Effector memory CD4-positive, alpha-beta T cell (primary cell): ENCODE results near the gene NR1H4.

Experiments used
- DNase-seq, 3 donors: peaks; one replicate each; pipeline ENCODE4 v3.0.0-alpha.2; 2020
- H3K27ac ChIP-seq: 2 replicates; pipeline ENCODE4 v1.7.0; 2013; ENCODE audit warnings: mild to moderate bottlenecking, low read length, moderate library complexity; ENCODE audit not compliant: insufficient read depth, poor library complexity, severe bottlenecking
- H3K27me3 ChIP-seq: replicated peaks from 2 replicates; pipeline ENCODE4 v1.7.0; 2013; ENCODE audit warnings: mild to moderate bottlenecking, low read length; ENCODE audit not compliant: insufficient read depth, control insufficient read depth, poor library complexity, severe bottlenecking
- H3K36me3 ChIP-seq: 2 replicates; pipeline ENCODE4 v1.7.0; 2013; ENCODE audit warnings: mild to moderate bottlenecking, low read length, moderate library complexity; ENCODE audit not compliant: control insufficient read depth, insufficient read depth
- H3K4me1 ChIP-seq: 2 replicates; pipeline ENCODE4 v1.7.0; 2013; ENCODE audit warnings: low read length, mild to moderate bottlenecking; ENCODE audit not compliant: control insufficient read depth, insufficient read depth, poor library complexity, severe bottlenecking
- H3K4me3 ChIP-seq: 2 replicates; pipeline ENCODE4 v1.7.0; 2013; ENCODE audit warnings: low read length, low read depth, mild to moderate bottlenecking; ENCODE audit not compliant: insufficient read depth, poor library complexity, severe bottlenecking
- H3K9me3 ChIP-seq: 2 replicates; pipeline ENCODE4 v1.7.0; 2013; ENCODE audit warnings: mild to moderate bottlenecking, low read length, moderate library complexity; ENCODE audit not compliant: control insufficient read depth

Gene NR1H4

GRCh38 chr12:100443434-100443833 is 30.2 kb upstream of the NR1H4 start:
- Histone ChIP-seq H3K4me1 (no peaks in the 10 kb centered on the region), H3K27ac (no peak overlapping the region), H3K36me3 (no peaks in the 10 kb centered on the region), H3K4me3 (no peak overlapping the region), H3K9me3 (no peaks in the 10 kb centered on the region), H3K27me3 (no peaks in the 10 kb centered on the region)
- DNase-seq = no peak

GRCh38 chr12:100445081-100445481 is 28.6 kb upstream of the NR1H4 start:
- no peak overlapping the region for H3K4me3 ChIP-seq
- H3K27ac ChIP-seq = no peak overlapping the region
- no peaks in the 10 kb centered on the region for H3K4me1 ChIP-seq
- H3K9me3 ChIP-seq = no peaks in the 10 kb centered on the region
- H3K27me3 ChIP-seq = no peaks in the 10 kb centered on the region
- H3K36me3 ChIP-seq = no peaks in the 10 kb centered on the region
- DNase-seq = no peak

- Histone ChIP-seq H3K27ac (no peak overlapping the region), H3K9me3 (no peaks in the 10 kb centered on the region), H3K36me3 (no peaks in the 10 kb centered on the region), H3K27me3 (no peaks in the 10 kb centered on the region), H3K4me3 (no peak overlapping the region), H3K4me1 (no peaks in the 10 kb centered on the region)
- DNase-seq = no peak
Measured at GRCh38 chr12:100447381-100447780, 26.3 kb upstream of the NR1H4 start.

GRCh38 chr12:100448656-100449055 is 25.0 kb upstream of the NR1H4 start:
- H3K4me1 ChIP-seq = no peaks in the 10 kb centered on the region
- no peak overlapping the region for H3K27ac ChIP-seq
- no peaks in the 10 kb centered on the region for H3K9me3 ChIP-seq
- H3K36me3 ChIP-seq = no peaks in the 10 kb centered on the region
- no peak overlapping the region for H3K4me3 ChIP-seq
- no peak for DNase-seq
- H3K27me3 ChIP-seq = no peaks in the 10 kb centered on the region

- H3K4me1 ChIP-seq = no peaks in the 10 kb centered on the region
Measured at GRCh38 chr12:100450735-100451134, 22.9 kb upstream of the NR1H4 start.

GRCh38 chr12:100453951-100454350 is 19.7 kb upstream of the NR1H4 start:
- DNase-seq = no peak
- no peaks in the 10 kb centered on the region for H3K27me3 ChIP-seq
- H3K27ac ChIP-seq = no peak overlapping the region
- H3K9me3 ChIP-seq = no peaks in the 10 kb centered on the region
- H3K36me3 ChIP-seq = no peaks in the 10 kb centered on the region
- no peak overlapping the region for H3K4me3 ChIP-seq
- no peaks in the 10 kb centered on the region for H3K4me1 ChIP-seq

More at GRCh38 chr12:100450735-100451134, 22.9 kb upstream of the NR1H4 start:
- Histone ChIP-seq H3K27ac (no peak overlapping the region), H3K36me3 (no peaks in the 10 kb centered on the region), H3K27me3 (no peaks in the 10 kb centered on the region), H3K9me3 (no peaks in the 10 kb centered on the region), H3K4me3 (no peak overlapping the region)
- no peak for DNase-seq

- no peak for DNase-seq
Measured at GRCh38 chr12:100455896-100456295, 17.8 kb upstream of the NR1H4 start.

GRCh38 chr12:100458191-100458590 is 15.5 kb upstream of the NR1H4 start:
- no peak overlapping the region for H3K4me3 ChIP-seq
- DNase-seq = no peak
- no peaks in the 10 kb centered on the region for H3K27me3 ChIP-seq
- H3K4me1 ChIP-seq = no peaks in the 10 kb centered on the region
- no peak overlapping the region for H3K27ac ChIP-seq
- H3K9me3 ChIP-seq = no peaks in the 10 kb centered on the region
- H3K36me3 ChIP-seq = no peaks in the 10 kb centered on the region

More at GRCh38 chr12:100455896-100456295, 17.8 kb upstream of the NR1H4 start:
- Histone ChIP-seq H3K4me3 (no peak overlapping the region), H3K27me3 (no peaks in the 10 kb centered on the region), H3K4me1 (no peaks in the 10 kb centered on the region), H3K27ac (no peak overlapping the region), H3K36me3 (no peaks in the 10 kb centered on the region), H3K9me3 (no peaks in the 10 kb centered on the region)

- Histone ChIP-seq H3K4me3 (no peak overlapping the region), H3K27me3 (no peaks in the 10 kb centered on the region), H3K4me1 (no peaks in the 10 kb centered on the region), H3K27ac (no peak overlapping the region), H3K36me3 (no peaks in the 10 kb centered on the region), H3K9me3 (no peaks in the 10 kb centered on the region)
- no peak for DNase-seq
Measured at GRCh38 chr12:100460702-100461101, 13.0 kb upstream of the NR1H4 start.

- H3K36me3 ChIP-seq = no peaks in the 10 kb centered on the region
- H3K4me3 ChIP-seq = no peak overlapping the region
- H3K4me1 ChIP-seq = no peaks in the 10 kb centered on the region
- no peak for DNase-seq
- H3K27me3 ChIP-seq = no peaks in the 10 kb centered on the region
- no peak overlapping the region for H3K27ac ChIP-seq
- no peaks in the 10 kb centered on the region for H3K9me3 ChIP-seq
Measured at GRCh38 chr12:100461330-100461973, 12.2 kb upstream of the NR1H4 start.
